Ammon's horn (tissue), 1 donor: ENCODE measurements around the gene CRADD.

Source experiments
- DNase-seq: peaks from one replicate; pipeline ENCODE4 v3.0.0-alpha.2; 2016; ENCODE audit warnings: low spot score

CRADD gene

DNA sequence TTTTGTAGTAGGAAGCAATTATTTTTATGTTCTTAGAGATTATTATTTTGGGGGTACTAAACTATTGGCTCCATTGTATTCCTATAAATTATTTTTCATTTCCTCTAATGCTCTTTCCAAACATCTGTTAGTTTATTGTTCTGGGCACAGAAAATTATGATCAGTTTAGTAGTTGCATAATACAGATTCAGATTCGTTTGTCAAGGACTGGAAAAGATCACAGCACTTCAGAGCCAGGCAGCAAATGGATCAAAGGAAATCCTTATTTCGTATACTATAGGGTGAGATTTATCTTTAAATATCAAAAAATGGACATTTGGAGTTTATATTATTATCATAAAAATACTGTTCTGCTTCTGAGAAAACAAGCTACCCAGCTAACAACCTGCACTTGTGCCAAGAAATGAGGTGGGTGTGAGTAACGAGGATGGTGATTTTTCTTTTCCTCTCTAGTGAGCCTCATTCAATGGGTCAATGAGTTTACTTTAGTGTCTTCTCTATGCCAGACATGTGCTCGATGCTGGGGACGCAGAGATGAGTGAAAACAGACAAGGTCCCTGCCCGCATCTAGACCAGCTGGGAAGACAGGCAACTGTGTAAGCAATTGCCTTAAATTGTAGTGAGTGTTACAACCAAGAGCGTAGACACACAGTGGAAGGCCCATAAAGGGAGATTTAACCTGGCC lies 262.6 kb downstream of the CRADD start:
- no peak for DNase-seq

DNA sequence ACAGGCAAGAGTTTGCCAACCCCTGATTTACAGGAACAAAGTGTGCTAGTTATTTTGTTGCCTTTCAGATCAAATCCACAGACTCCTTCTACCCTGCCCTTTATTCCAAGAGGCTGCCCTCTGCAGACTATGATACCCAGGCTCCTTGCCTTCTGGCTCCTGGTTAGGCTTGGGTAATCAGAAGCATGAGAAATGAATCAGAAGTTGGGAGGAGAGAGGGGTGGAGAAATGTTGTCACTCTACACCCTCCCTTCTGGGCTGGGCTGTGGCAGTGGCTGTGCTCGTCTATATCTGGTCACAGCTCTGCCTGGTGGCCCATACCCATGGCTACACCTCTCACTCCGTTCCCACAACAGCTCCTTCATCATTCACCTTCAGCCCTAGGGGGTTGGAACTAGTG lies 266.6 kb downstream of the CRADD start:
- no peak for DNase-seq

DNA sequence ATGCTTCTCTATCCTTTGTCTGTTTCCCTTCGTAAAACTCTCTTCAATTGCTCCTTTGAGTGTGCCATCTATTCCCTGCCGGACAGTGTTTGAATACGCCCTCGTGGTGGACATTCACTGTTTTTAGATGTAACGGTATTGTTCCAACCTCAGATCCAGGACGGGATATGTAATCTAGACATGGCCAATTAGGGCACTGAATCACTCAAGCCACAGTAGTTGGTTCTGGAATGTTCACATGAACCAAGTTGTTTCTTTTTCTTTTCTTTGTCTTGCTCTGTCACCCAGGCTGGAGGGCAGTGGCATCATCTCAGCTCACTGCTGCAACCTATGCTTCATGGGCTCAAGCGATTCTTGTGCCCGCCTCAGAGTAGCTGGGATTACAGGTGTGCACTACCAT lies 267.0 kb downstream of the CRADD start:
- no peak for DNase-seq
